Neural progenitor cell (in vitro differentiated cells): ENCODE data around the gene CSHL1. TPM values are rescaled to one million over a fixed set of nuclear protein-coding genes. Genes with fewer than 3 reads are reported as not detected.
A peak's percentile ranks its signal among the peaks of the same experiment; 100 is the strongest.
"Not testable (repeated sequence)": the region's sequence is repeated elsewhere in the genome, so short reads cannot be mapped to it uniquely, and the experiment has no call there.

Experiments used
- DNase-seq: peaks from one replicate; pipeline ENCODE4 v3.0.0-alpha.2; 2016; ENCODE audit warnings: low spot score
- H2AFZ ChIP-seq: fragments of 200-600 bp; sonication (generic); replicated peaks from 2 replicates; pipeline ENCODE4 v1.6.1; 2016; ENCODE audit warnings: antibody characterized with exemption
- H3F3A ChIP-seq: fragments of 200-600 bp; sonication (generic); 2 replicates; pipeline ENCODE4 v1.6.1; 2016; ENCODE audit warnings: antibody characterized with exemption, low read depth
- H3K27ac ChIP-seq: fragments of 200-600 bp; sonication (generic); 2 replicates; pipeline ENCODE4 v1.5.1; 2016; ENCODE audit warnings: mild to moderate bottlenecking
- H3K27me3 ChIP-seq: fragments of 200-600 bp; sonication (generic); 2 replicates; pipeline ENCODE4 v1.6.1; 2016; ENCODE audit warnings: mild to moderate bottlenecking, moderate library complexity
- H3K36me3 ChIP-seq: fragments of 200-600 bp; sonication (generic); 2 replicates; pipeline ENCODE4 v1.5.1; 2016
- H3K4me1 ChIP-seq: fragments of 200-600 bp; sonication (generic); 2 replicates; pipeline ENCODE4 v1.6.1; 2016; ENCODE audit warnings: mixed run types
- H3K4me2 ChIP-seq: fragments of 200-600 bp; sonication (generic); 2 replicates; pipeline ENCODE4 v1.6.1; 2016
- H3K4me3 ChIP-seq: fragments of 200-600 bp; sonication (generic); 2 replicates; pipeline ENCODE4 v1.5.1; 2016
- H3K79me2 ChIP-seq: fragments of 200-600 bp; sonication (generic); 2 replicates; pipeline ENCODE4 v1.6.1; 2016; ENCODE audit warnings: low read depth
- H3K9ac ChIP-seq: fragments of 200-600 bp; sonication (generic); 2 replicates; pipeline ENCODE4 v1.6.1; 2016
- H3K9me3 ChIP-seq: fragments of 200-600 bp; sonication (generic); 2 replicates; pipeline ENCODE4 v1.5.1; 2016; ENCODE audit warnings: low read depth
- H4K20me1 ChIP-seq: fragments of 200-600 bp; sonication (generic); 2 replicates; pipeline ENCODE4 v1.6.1; 2016; ENCODE audit warnings: low read depth
- H3K27ac Mint-ChIP-seq: 3 replicates; pipeline ENCODE4 v1.8.0; 2021; ENCODE audit warnings: mixed read lengths
- H3K27me3 Mint-ChIP-seq: 2 replicates; pipeline ENCODE4 v1.8.0; 2022; ENCODE audit warnings: low read depth, mild to moderate bottlenecking, inconsistent platforms, moderate library complexity, mixed read lengths; ENCODE audit not compliant: insufficient read depth
- H3K36me3 Mint-ChIP-seq: 3 replicates; pipeline ENCODE4 v1.8.0; 2021; ENCODE audit warnings: mixed read lengths
- H3K4me1 Mint-ChIP-seq: 3 replicates; pipeline ENCODE4 v1.8.0; 2021; ENCODE audit warnings: mixed read lengths
- H3K4me3 Mint-ChIP-seq: 3 replicates; pipeline ENCODE4 v1.8.0; 2021; ENCODE audit warnings: mild to moderate bottlenecking, moderate library complexity, mixed read lengths
- H3K9me3 Mint-ChIP-seq: 3 replicates; pipeline ENCODE4 v1.8.0; 2020; ENCODE audit warnings: mixed read lengths
- small RNA-seq: library from RNA; depleted of rRNA; stranded (forward); fragments of <200 nt; gene quantifications from one replicate; pipeline ENCODE3, GENCODE V24; 2015
- total RNA-seq: library from RNA; depleted of rRNA; stranded (reverse); fragments of >200 nt; gene quantifications from 2 replicates; pipeline ENCODE4 v1.2.3, GENCODE V29; 2015; ENCODE audit warnings: low replicate concordance
- TF ChIP-seq, protein P1 (sequence below): fragments of 200-600 bp; sonication (generic); IDR thresholded peaks from 2 replicates; pipeline ENCODE4 v1.5.1; 2017; ENCODE audit warnings: antibody characterized with exemption, mild to moderate bottlenecking

Gene CSHL1
- total RNA-seq, 1 donor from 2014 or later, result not detected

DNA sequence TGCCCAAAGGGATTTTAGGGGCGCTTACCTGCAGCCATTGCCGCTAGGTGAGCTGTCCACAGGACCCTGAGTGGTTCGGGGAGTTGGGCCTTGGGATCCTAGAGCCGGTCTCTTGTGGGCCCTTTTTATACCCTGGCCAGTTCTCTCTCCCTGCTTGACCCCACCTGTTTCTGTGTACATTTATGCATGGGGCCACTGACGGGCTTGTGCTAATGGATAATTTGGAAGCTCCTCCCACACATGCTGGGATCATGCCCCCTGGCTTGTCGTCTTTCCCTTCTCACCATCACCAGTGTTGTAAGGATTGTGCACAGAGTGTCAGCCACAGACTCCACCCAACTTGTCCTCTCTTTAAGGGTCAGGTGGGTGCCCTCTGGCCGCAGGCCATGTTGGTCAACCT, 37.5 kb downstream of the CSHL1 start, which contains the start of gene CSH2:
TSS of gene CSH2 (minus strand) at position 101 of the 400 bp plus-strand sequence. CDS start at position 38, 63 bp downstream.
- H3K27me3 Mint-ChIP-seq, H3K27ac ChIP-seq, H3K36me3 ChIP-seq, H3K4me3 ChIP-seq, H3K4me1 Mint-ChIP-seq, H3K79me2 ChIP-seq, H3K27ac Mint-ChIP-seq, H3K4me2 ChIP-seq, H3K27me3 ChIP-seq, H3K9me3 ChIP-seq, H3K36me3 Mint-ChIP-seq, H3F3A ChIP-seq, H3K4me3 Mint-ChIP-seq, H3K9ac ChIP-seq, H3K9me3 Mint-ChIP-seq, H3K4me1 ChIP-seq, H2AFZ ChIP-seq, DNase-seq, H4K20me1 ChIP-seq: not testable (repeated sequence)

DNA sequence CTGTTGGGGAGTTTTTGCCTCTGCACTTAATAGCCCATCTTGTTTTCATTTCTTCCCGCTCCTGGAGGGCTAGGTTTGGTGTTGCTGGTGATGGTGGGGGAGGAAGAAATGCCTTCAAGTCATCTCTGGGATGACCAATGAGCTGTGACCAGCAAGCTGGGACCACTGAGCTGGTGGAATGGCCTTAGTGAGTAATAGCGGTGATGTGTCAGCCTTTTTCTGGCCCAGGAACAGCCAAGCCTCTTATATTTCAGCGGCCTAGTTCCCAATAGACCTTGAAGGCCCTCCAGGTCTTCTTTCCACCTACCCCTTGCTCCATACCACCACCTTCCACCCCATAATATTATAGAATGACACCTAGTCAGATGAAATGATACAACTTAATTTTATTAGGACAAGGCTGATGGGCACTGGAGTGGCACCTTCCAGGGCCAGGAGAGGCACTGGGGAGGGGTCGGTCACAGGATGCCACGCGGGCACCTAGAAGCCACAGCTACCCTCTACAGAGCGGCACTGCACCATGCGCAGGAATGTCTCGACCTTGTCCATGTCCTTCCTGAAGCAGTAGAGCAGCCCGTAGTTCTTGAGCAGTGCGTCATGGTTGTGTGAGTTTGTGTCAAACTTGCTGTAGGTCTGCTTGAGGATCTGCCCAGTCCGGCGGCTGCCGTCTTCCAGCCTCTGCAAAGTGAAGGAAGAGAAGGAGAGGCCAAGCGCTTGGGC, 39.3 kb downstream of the CSHL1 start:
- not testable (repeated sequence) for H3K27me3 Mint-ChIP-seq, H3K79me2 ChIP-seq, H3K27ac Mint-ChIP-seq, H3K4me3 Mint-ChIP-seq, H3K27me3 ChIP-seq, H3K4me3 ChIP-seq, H2AFZ ChIP-seq, H3K9me3 Mint-ChIP-seq, H4K20me1 ChIP-seq, DNase-seq, H3K9ac ChIP-seq, H3K9me3 ChIP-seq, H3K4me2 ChIP-seq, H3K4me1 Mint-ChIP-seq, H3K36me3 ChIP-seq, H3K4me1 ChIP-seq, H3F3A ChIP-seq, H3K36me3 Mint-ChIP-seq, H3K27ac ChIP-seq

DNA sequence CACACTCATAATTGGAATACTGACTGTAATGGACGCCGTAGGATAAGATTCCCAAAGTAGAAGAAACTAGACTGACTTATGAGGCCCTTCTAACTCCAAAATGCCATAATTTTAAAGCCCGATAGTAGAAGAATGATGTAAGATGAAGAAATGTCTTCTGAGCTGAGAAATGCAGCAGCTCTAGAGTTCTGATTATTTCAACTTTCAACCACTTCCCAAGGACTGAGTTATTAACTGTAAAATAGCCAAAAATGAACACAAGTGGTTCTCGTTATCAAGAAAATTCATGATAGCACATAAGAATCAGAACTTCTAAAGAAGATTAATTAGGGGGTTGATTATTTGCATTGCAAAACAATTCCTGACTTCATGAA, 40.8 kb downstream of the CSHL1 start:
- not testable (repeated sequence) for H3K9ac ChIP-seq, H3K4me1 Mint-ChIP-seq, H3K9me3 Mint-ChIP-seq, H3K4me2 ChIP-seq, H4K20me1 ChIP-seq, H3K4me1 ChIP-seq, H3K27me3 ChIP-seq, DNase-seq, H3K9me3 ChIP-seq, H2AFZ ChIP-seq, H3K4me3 Mint-ChIP-seq, H3K36me3 Mint-ChIP-seq, H3K36me3 ChIP-seq, H3K27ac Mint-ChIP-seq, H3K79me2 ChIP-seq, H3K27ac ChIP-seq, H3K4me3 ChIP-seq, H3K27me3 Mint-ChIP-seq, H3F3A ChIP-seq

DNA sequence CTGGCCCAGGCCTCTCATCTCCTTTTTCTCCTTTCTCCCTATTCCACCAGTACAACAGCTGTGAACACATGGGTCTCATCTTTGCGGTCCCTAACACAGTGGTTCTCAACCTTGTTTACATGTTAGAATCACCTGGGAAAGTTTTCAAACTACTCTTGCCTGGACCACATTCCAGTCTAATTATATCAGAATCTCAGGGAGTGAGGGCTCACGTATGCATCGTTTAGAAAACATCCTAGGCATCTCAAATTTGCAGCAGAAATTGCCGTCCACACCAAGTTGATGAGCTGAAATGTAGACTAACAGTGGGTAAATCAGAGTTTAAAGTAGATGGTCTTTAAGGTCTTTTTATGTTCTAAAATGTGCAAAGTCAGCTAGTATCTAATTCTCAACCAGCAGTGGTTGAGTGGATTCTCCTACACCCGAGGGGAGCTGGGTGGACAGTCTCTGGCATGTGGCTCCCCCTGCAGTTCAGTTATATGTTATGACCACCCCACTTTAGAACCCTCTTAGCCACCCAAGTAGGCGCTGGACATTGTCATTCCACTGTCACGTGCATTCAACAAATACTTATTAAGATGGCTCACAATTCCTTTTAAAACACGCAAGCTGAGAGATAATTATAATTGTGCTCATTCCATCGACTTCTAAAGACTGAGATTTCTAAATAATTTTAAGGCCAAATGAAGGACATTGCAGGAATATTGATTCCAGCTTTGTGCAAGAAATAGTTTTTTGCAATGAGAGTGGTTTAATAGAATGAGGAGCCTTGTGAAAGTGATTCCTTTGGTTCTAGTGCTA, 41.4 kb downstream of the CSHL1 start:
- H3K9me3 Mint-ChIP-seq, H3K27ac Mint-ChIP-seq, H3K4me2 ChIP-seq: not testable (repeated sequence)

DNA sequence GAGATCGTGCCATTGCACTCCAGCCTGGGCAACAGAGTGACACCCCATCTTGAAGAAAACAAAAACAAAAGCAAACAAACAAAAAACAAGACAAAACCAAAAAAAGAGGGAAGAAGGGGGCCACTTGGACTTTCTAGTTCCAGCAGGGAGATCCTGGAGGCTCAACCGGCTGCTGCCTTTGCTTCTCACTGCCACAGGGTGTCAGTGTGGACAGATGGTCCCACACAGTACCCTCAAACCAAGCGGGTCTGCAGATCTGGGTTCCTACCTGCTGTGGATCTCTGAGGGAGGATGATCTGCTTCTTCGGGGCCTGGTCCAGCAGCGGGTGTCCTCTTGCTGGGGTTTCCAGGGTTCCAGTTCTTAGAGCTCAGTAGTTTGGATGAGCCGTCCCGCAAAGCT, 44.4 kb downstream of the CSHL1 start:
- not testable (repeated sequence) for H3K4me3 Mint-ChIP-seq, H3F3A ChIP-seq, H3K79me2 ChIP-seq, H3K27ac Mint-ChIP-seq, H2AFZ ChIP-seq, H3K9me3 Mint-ChIP-seq, H3K9ac ChIP-seq, H3K4me3 ChIP-seq, H3K27ac ChIP-seq, H3K4me1 Mint-ChIP-seq, H3K36me3 Mint-ChIP-seq, H3K9me3 ChIP-seq, H3K27me3 ChIP-seq, H3K27me3 Mint-ChIP-seq, H3K36me3 ChIP-seq, H3K4me1 ChIP-seq, H3K4me2 ChIP-seq, H4K20me1 ChIP-seq
- DNase-seq, result peak; percentile 18

More for the DNA sequence above, 41.4 kb downstream of the CSHL1 start:
- H3K27ac ChIP-seq, H3K36me3 ChIP-seq, H3K27me3 Mint-ChIP-seq, H3F3A ChIP-seq, H3K36me3 Mint-ChIP-seq, H3K4me3 Mint-ChIP-seq, H3K4me1 Mint-ChIP-seq, H3K4me1 ChIP-seq, H3K79me2 ChIP-seq, H3K9ac ChIP-seq, H2AFZ ChIP-seq, H3K4me3 ChIP-seq, H4K20me1 ChIP-seq, H3K9me3 ChIP-seq, H3K27me3 ChIP-seq: not testable (repeated sequence)
- TF ChIP-seq, protein P1, sequence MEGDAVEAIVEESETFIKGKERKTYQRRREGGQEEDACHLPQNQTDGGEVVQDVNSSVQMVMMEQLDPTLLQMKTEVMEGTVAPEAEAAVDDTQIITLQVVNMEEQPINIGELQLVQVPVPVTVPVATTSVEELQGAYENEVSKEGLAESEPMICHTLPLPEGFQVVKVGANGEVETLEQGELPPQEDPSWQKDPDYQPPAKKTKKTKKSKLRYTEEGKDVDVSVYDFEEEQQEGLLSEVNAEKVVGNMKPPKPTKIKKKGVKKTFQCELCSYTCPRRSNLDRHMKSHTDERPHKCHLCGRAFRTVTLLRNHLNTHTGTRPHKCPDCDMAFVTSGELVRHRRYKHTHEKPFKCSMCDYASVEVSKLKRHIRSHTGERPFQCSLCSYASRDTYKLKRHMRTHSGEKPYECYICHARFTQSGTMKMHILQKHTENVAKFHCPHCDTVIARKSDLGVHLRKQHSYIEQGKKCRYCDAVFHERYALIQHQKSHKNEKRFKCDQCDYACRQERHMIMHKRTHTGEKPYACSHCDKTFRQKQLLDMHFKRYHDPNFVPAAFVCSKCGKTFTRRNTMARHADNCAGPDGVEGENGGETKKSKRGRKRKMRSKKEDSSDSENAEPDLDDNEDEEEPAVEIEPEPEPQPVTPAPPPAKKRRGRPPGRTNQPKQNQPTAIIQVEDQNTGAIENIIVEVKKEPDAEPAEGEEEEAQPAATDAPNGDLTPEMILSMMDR, result peak; percentile 47
- DNase-seq, result peak; percentile 24

Small RNAs within 50 kb of the gene (small RNA-seq; reads per million reads assigned to genes)
- gene AC040958.1 (not detected), gene AC127029.1 (not detected), gene GH1 (not detected)

Other genes with a start within 250 kb of the CSHL1 start
- 7.0 and 36.9 TPM in 2 replicates for gene LIMD2, start 211.1 kb downstream of the CSHL1 start, total RNA-seq
- gene STRADA, start 169.5 kb downstream of the CSHL1 start, total RNA-seq, result 46.6 and 69.6 TPM in 2 replicates
- gene CCDC47, start 137.7 kb downstream of the CSHL1 start, total RNA-seq, result 49.2 and 60.8 TPM in 2 replicates
- gene DDX42, start 137.1 kb downstream of the CSHL1 start, total RNA-seq, result 87.4 and 104 TPM in 2 replicates
- gene PSMC5, start 83.8 kb downstream of the CSHL1 start, total RNA-seq, result 49.6 and 69.7 TPM in 2 replicates
- gene FTSJ3, start 83.6 kb downstream of the CSHL1 start, total RNA-seq, result 21.8 and 44.3 TPM in 2 replicates
- gene SMARCD2, start 68.6 kb downstream of the CSHL1 start, total RNA-seq, result 80.7 and 100 TPM in 2 replicates
- gene CSH2, start 37.6 kb downstream of the CSHL1 start, total RNA-seq, result not detected in 2 replicates
- gene GH2, start 29.3 kb downstream of the CSHL1 start, total RNA-seq, result not detected in 2 replicates
- gene CSH1, start 14.7 kb downstream of the CSHL1 start, total RNA-seq, result not detected in 2 replicates
- gene GH1, start 7.6 kb upstream of the CSHL1 start, total RNA-seq, result not detected in 2 replicates
- gene CD79B, start 21.1 kb upstream of the CSHL1 start, total RNA-seq, result 1.6 TPM in 1 of 2 replicates, not detected in the other
- 1.8 and 4.2 TPM in 2 replicates for gene SCN4A, start 61.7 kb upstream of the CSHL1 start, total RNA-seq
- 0.95 and 1.5 TPM in 2 replicates for gene PRR29, start 87.1 kb upstream of the CSHL1 start, total RNA-seq
- not detected in 2 replicates for gene ICAM2, start 109.4 kb upstream of the CSHL1 start, total RNA-seq
- 2.4 and 4.3 TPM in 2 replicates for gene ERN1, start 218.9 kb upstream of the CSHL1 start, total RNA-seq